NCI-H2029 (cell line): ENCODE measurements around the gene FAM76B.
"Not testable (repeated sequence)": the region's sequence is repeated elsewhere in the genome, so short reads cannot be mapped to it uniquely, and the experiment has no call there.

ENCODE experiments used
- DNase-seq: peaks from one replicate; lab custom pipeline; 2025; lab: John Stamatoyannopoulos, UW

Gene FAM76B

GRCh38 chr11:95789506-95790122 lies at the start of gene FAM76B:
TSS of gene FAM76B (minus strand) at chr11:95789782. CDS start at chr11:95789478, 304 bp downstream.
- DNase-seq = peak; percentile 99

GRCh38 chr11:95835768-95836488 lies 46.3 kb upstream of the FAM76B start:
- peak; percentile 23 for DNase-seq

- DNase-seq = no peak
Measured at GRCh38 chr11:95835351-95835750, 45.8 kb upstream of the FAM76B start.

- DNase-seq = no peak
Measured at GRCh38 chr11:95833378-95833777, 43.8 kb upstream of the FAM76B start.

- no peak for DNase-seq
Measured at GRCh38 chr11:95832763-95833162, 43.2 kb upstream of the FAM76B start.

GRCh38 chr11:95831198-95831883 lies 41.8 kb upstream of the FAM76B start:
- DNase-seq = no peak

GRCh38 chr11:95829580-95830259 lies 40.1 kb upstream of the FAM76B start:
- no peak for DNase-seq

GRCh38 chr11:95827696-95828095 lies 38.1 kb upstream of the FAM76B start:
- DNase-seq = no peak

GRCh38 chr11:95821640-95822039 lies 32.1 kb upstream of the FAM76B start:
- DNase-seq = no peak

GRCh38 chr11:95816037-95816436 lies 26.5 kb upstream of the FAM76B start:
- no peak for DNase-seq

GRCh38 chr11:95811052-95811451 lies 21.5 kb upstream of the FAM76B start:
- not testable (repeated sequence) for DNase-seq

GRCh38 chr11:95806464-95806863 lies 16.9 kb upstream of the FAM76B start:
- DNase-seq = not testable (repeated sequence)

- no peak for DNase-seq
Measured at GRCh38 chr11:95805869-95806268, 16.3 kb upstream of the FAM76B start.

GRCh38 chr11:95803973-95804372 lies 14.4 kb upstream of the FAM76B start:
- no peak for DNase-seq

GRCh38 chr11:95802806-95803205 lies 13.2 kb upstream of the FAM76B start:
- no peak for DNase-seq

- no peak for DNase-seq
Measured at GRCh38 chr11:95800438-95800837, 10.9 kb upstream of the FAM76B start.

GRCh38 chr11:95799546-95799945 lies 10.0 kb upstream of the FAM76B start:
- DNase-seq = no peak

GRCh38 chr11:95796501-95796900 lies 6.9 kb upstream of the FAM76B start:
- DNase-seq = no peak

- no peak for DNase-seq
Measured at GRCh38 chr11:95795627-95796295, 6.2 kb upstream of the FAM76B start.

- DNase-seq = no peak
Measured at GRCh38 chr11:95794086-95794485, 4.5 kb upstream of the FAM76B start.

- no peak for DNase-seq
Measured at GRCh38 chr11:95793116-95793515, 3.5 kb upstream of the FAM76B start.

GRCh38 chr11:95792700-95793099 lies 3.1 kb upstream of the FAM76B start:
- DNase-seq = no peak
